GM23338 (cell line): ENCODE measurements around the gene FTO. TPM values are rescaled to one million over a fixed set of nuclear protein-coding genes. Genes with fewer than 3 reads are reported as not detected.

ENCODE experiments used
- ATAC-seq: fragments of 200-7000 bp; cut with Tn5 transposase; 3 replicates; pipeline ENCODE4 v1.9.1; 2020
- DNase-seq: peaks from one replicate; pipeline ENCODE4 v3.0.0-alpha.2; 2015; ENCODE audit warnings: low spot score
- H2AFZ ChIP-seq: fragments of 200-600 bp; sonication (generic); 2 replicates; pipeline ENCODE4 v1.8.0; 2016; ENCODE audit warnings: antibody characterized with exemption, mild to moderate bottlenecking, moderate library complexity
- H3F3A ChIP-seq: fragments of 200-600 bp; sonication (generic); replicated peaks from 2 replicates; pipeline ENCODE4 v1.8.0; 2017; ENCODE audit warnings: antibody characterized with exemption, mixed run types, low read depth
- H3K27ac ChIP-seq: fragments of 200-600 bp; sonication (generic); 2 replicates; pipeline ENCODE4 v1.6.1; 2016; ENCODE audit warnings: low read depth
- H3K27me3 ChIP-seq: fragments of 200-600 bp; sonication (generic); 2 replicates; pipeline ENCODE4 v1.8.0; 2016; ENCODE audit warnings: mild to moderate bottlenecking, mixed run types, moderate library complexity; ENCODE audit not compliant: insufficient read depth
- H3K36me3 ChIP-seq: fragments of 200-600 bp; sonication (generic); 2 replicates; pipeline ENCODE4 v1.8.0; 2016; ENCODE audit warnings: mild to moderate bottlenecking; ENCODE audit not compliant: insufficient read depth
- H3K4me1 ChIP-seq: fragments of 200-600 bp; sonication (generic); 2 replicates; pipeline ENCODE4 v1.8.0; 2016; ENCODE audit warnings: mild to moderate bottlenecking, moderate library complexity; ENCODE audit not compliant: insufficient read depth
- H3K4me2 ChIP-seq: fragments of 200-600 bp; sonication (generic); 2 replicates; pipeline ENCODE4 v1.7.1; 2017; ENCODE audit warnings: mixed run types
- H3K4me3 ChIP-seq: fragments of 200-600 bp; sonication (generic); 2 replicates; pipeline ENCODE4 v1.6.1; 2016; ENCODE audit warnings: mixed run types
- H3K79me2 ChIP-seq: fragments of 200-600 bp; sonication (generic); replicated peaks from 2 replicates; pipeline ENCODE4 v1.8.0; 2017; ENCODE audit warnings: mild to moderate bottlenecking; ENCODE audit not compliant: insufficient read depth
- H3K9me2 ChIP-seq: fragments of 200-600 bp; sonication (generic); 2 replicates; pipeline ENCODE4 v1.8.0; 2017; ENCODE audit not compliant: insufficient read depth
- H4K20me1 ChIP-seq: fragments of 200-600 bp; sonication (generic); replicated peaks from 2 replicates; pipeline ENCODE4 v1.8.0; 2017; ENCODE audit warnings: mild to moderate bottlenecking; ENCODE audit not compliant: insufficient read depth
- H3K27ac Mint-ChIP-seq: 2 replicates; pipeline ENCODE4 v1.8.0; 2020; ENCODE audit warnings: inconsistent platforms, mild to moderate bottlenecking, moderate library complexity, mixed read lengths
- H3K27me3 Mint-ChIP-seq: 3 replicates; pipeline ENCODE4 v1.8.0; 2022; ENCODE audit warnings: low read depth, mild to moderate bottlenecking, moderate library complexity, mixed read lengths, inconsistent platforms; ENCODE audit not compliant: insufficient read depth, poor library complexity
- H3K36me3 Mint-ChIP-seq: 3 replicates; pipeline ENCODE4 v1.8.0; 2021; ENCODE audit warnings: low read depth, mild to moderate bottlenecking, inconsistent platforms, moderate library complexity, mixed read lengths
- H3K4me1 Mint-ChIP-seq: 3 replicates; pipeline ENCODE4 v1.8.0; 2020; ENCODE audit warnings: mild to moderate bottlenecking, inconsistent platforms, mixed read lengths
- H3K4me3 Mint-ChIP-seq: 3 replicates; pipeline ENCODE4 v1.8.0; 2021; ENCODE audit warnings: moderate library complexity, mild to moderate bottlenecking, inconsistent platforms, mixed read lengths
- H3K9me3 Mint-ChIP-seq: 3 replicates; pipeline ENCODE4 v1.8.0; 2020; ENCODE audit warnings: moderate library complexity, mild to moderate bottlenecking, inconsistent platforms, mixed read lengths
- CREB1 ChIP-seq: fragments of 250-450 bp; sonication (Bioruptor Pico); IDR thresholded peaks from 2 replicates; pipeline ENCODE4 v1.5.0; 2020; ENCODE audit warnings: low read depth, mild to moderate bottlenecking, moderate library complexity
- EZH2phosphoT487 ChIP-seq: fragments of 200-600 bp; sonication (generic); IDR thresholded peaks from one replicate; pipeline ENCODE4 v1.8.1; 2018; ENCODE audit warnings: antibody characterized with exemption; ENCODE audit not compliant: unreplicated experiment
- JUNB ChIP-seq: IDR thresholded peaks from one replicate; pipeline ENCODE4 v1.6.1; 2016; ENCODE audit warnings: antibody characterized with exemption; ENCODE audit not compliant: unreplicated experiment
- NANOG ChIP-seq: IDR thresholded peaks from 2 replicates; pipeline ENCODE4 v1.6.1; 2016; ENCODE audit warnings: antibody characterized with exemption, borderline replicate concordance
- POLR2AphosphoS5 ChIP-seq: IDR thresholded peaks from 2 replicates; pipeline ENCODE4 v1.6.1; 2016; ENCODE audit warnings: antibody characterized with exemption, low read depth
- STAT1 ChIP-seq: IDR thresholded peaks from one replicate; pipeline ENCODE4 v1.6.1; 2016; ENCODE audit warnings: antibody characterized with exemption; ENCODE audit not compliant: unreplicated experiment
- ZNF114 ChIP-seq: fragments of 250-450 bp; sonication (Bioruptor Pico); IDR thresholded peaks from 2 replicates; pipeline ENCODE4 v1.5.0; 2020; ENCODE audit warnings: mild to moderate bottlenecking, moderate library complexity
- ZNF331 ChIP-seq: fragments of 250-450 bp; sonication (Bioruptor Pico); IDR thresholded peaks from 2 replicates; pipeline ENCODE4 v1.5.0; 2020; ENCODE audit warnings: low read depth, mild to moderate bottlenecking, moderate library complexity
- polyA plus RNA-seq: library from polyadenylated mRNA; unstranded; fragments of >200 nt; fragmentation: Nextera tagmentation; extraction: Ambion mirVana; gene quantifications from 2 replicates; pipeline ENCODE4 v1.2.1, GENCODE V29; 2016
- total RNA-seq: library from RNA; depleted of rRNA; stranded (reverse); fragments of >200 nt; shearing (Covaris generic); gene quantifications from 2 replicates; pipeline ENCODE4 v1.2.3, GENCODE V29; 2014
- TF ChIP-seq, protein P1 (sequence below): IDR thresholded peaks from one replicate; pipeline ENCODE4 v1.6.1; 2018; ENCODE audit warnings: antibody characterized with exemption; ENCODE audit not compliant: unreplicated experiment
- TF ChIP-seq, protein P2 (sequence below): IDR thresholded peaks from 2 replicates; pipeline ENCODE4 v1.6.1; 2016; ENCODE audit warnings: antibody characterized with exemption
- TF ChIP-seq, protein P3 (sequence below), 2 experiments: fragments of 200-600 bp in 1 of 2; sonication (generic) in 1 of 2; conservative IDR thresholded peaks; 2 replicates each; pipeline versions ENCODE4 v1.5.1 to v1.6.1; 2016 to 2017; ENCODE audit warnings: antibody characterized with exemption in 2 of 2, low read depth in 2 of 2, mild to moderate bottlenecking in 2 of 2, moderate library complexity in 1 of 2

FTO gene
- total and polyA plus RNA-seq, 2 experiments from 2014 or later: 17.7 to 69.6 TPM

DNA sequence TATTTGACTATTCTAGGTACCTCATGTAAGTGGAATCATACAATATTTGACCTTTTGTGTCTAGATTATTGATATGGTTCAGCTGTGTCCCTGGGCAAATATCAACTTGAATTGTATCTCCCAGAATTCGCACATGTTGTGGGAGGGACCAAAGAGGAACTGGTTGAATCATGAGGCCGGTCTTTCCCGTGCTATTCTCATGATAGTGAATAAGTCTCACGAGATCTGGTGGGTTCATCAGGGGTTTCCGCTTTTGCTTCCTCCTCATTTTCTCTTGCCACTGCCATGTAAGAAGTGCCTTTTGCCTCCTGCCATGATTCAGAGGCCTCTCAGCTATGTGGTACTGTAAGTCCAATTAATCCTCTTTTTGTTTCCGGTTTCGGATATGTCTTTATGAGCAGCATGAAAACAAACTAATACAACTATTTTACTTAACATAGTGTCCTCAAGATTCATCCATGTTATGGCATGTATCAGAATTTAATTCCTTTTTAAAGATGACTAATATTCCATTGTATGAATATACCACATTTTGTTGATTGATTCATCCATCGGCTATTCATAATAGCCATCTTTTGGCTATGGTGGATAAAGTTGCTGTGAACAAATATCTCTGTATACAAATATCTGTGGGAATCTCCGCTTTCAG is 129.1 kb downstream of the FTO start:
- Histone ChIP-seq H3K4me2 (no peak overlapping the region), H3K79me2 (0 out of 2 replicates have a peak, but pooled peaks cover 12% of the 10 kb centered on the region), H3F3A (no peaks in the 10 kb centered on the region), H3K4me1 (no peaks in the 10 kb centered on the region), H4K20me1 (no peaks in the 10 kb centered on the region), H3K27me3 (no peaks in the 10 kb centered on the region), H3K9me2 (no peaks in the 10 kb centered on the region; the same call in 1 of the 2 replicates), H3K4me3 (no peak overlapping the region), H2AFZ (no peak overlapping the region), H3K36me3 (no peaks in the 10 kb centered on the region), H3K27ac (no peak overlapping the region)
- Mint-ChIP-seq H3K4me1 (no peaks in the 10 kb centered on the region), H3K36me3 (no peaks in the 10 kb centered on the region), H3K9me3 (no peaks in the 10 kb centered on the region), H3K4me3 (no peak overlapping the region), H3K27me3 (no peaks in the 10 kb centered on the region), H3K27ac (no peak overlapping the region)
- TF ChIP-seq CREB1 (CRISPR knock-in tag): no peak
- no peak for TF ChIP-seq EZH2phosphoT487
- no peak for ATAC-seq
- no peak for DNase-seq

DNA sequence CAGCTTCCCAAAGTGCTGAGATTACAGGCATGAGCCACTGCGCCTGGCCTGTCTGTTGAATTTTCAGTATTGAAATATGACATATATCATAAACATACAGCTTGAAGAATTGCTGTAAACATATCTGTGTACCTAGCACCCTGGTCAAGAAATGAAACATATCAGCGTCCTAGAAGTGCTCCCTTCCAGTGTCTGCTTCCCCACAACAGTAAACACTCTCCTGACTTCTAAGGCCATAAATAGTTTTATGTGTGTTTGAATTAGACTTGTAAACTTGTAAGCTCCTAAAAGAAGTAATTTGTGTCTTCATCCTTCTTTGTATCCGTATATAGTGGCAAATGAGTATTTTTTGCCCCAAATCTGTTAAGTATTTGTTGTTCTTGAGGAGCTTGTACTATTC is 132.2 kb downstream of the FTO start:
- H4K20me1 ChIP-seq: no peaks in the 10 kb centered on the region
- H3K79me2 ChIP-seq: no peaks in the 10 kb centered on the region
- H3K4me2 ChIP-seq: no peak overlapping the region
- no peaks in the 10 kb centered on the region for H3K4me1 ChIP-seq
- Mint-ChIP-seq H3K4me3 (no peak overlapping the region), H3K4me1 (0 out of 3 replicates have a peak, but pooled peaks cover under 1% of the 10 kb centered on the region), H3K36me3 (no peaks in the 10 kb centered on the region), H3K9me3 (no peaks in the 10 kb centered on the region), H3K27ac (no peak overlapping the region), H3K27me3 (peaks cover 2% of the 10 kb centered on the region)
- H3K36me3 ChIP-seq: no peaks in the 10 kb centered on the region
- DNase-seq (no peak), ATAC-seq (no peak)
- no peak overlapping the region for H2AFZ ChIP-seq
- TF ChIP-seq ZNF331 (CRISPR knock-in tag) (no peak), JUNB (no peak), NANOG (no peak), STAT1 (no peak), ZNF114 (CRISPR knock-in tag) (no peak), POLR2AphosphoS5 (no peak), CREB1 (CRISPR knock-in tag) (no peak), EZH2phosphoT487 (no peak)
- TF ChIP-seq, protein P1, sequence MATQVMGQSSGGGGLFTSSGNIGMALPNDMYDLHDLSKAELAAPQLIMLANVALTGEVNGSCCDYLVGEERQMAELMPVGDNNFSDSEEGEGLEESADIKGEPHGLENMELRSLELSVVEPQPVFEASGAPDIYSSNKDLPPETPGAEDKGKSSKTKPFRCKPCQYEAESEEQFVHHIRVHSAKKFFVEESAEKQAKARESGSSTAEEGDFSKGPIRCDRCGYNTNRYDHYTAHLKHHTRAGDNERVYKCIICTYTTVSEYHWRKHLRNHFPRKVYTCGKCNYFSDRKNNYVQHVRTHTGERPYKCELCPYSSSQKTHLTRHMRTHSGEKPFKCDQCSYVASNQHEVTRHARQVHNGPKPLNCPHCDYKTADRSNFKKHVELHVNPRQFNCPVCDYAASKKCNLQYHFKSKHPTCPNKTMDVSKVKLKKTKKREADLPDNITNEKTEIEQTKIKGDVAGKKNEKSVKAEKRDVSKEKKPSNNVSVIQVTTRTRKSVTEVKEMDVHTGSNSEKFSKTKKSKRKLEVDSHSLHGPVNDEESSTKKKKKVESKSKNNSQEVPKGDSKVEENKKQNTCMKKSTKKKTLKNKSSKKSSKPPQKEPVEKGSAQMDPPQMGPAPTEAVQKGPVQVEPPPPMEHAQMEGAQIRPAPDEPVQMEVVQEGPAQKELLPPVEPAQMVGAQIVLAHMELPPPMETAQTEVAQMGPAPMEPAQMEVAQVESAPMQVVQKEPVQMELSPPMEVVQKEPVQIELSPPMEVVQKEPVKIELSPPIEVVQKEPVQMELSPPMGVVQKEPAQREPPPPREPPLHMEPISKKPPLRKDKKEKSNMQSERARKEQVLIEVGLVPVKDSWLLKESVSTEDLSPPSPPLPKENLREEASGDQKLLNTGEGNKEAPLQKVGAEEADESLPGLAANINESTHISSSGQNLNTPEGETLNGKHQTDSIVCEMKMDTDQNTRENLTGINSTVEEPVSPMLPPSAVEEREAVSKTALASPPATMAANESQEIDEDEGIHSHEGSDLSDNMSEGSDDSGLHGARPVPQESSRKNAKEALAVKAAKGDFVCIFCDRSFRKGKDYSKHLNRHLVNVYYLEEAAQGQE: no peak
- TF ChIP-seq, protein P2, sequence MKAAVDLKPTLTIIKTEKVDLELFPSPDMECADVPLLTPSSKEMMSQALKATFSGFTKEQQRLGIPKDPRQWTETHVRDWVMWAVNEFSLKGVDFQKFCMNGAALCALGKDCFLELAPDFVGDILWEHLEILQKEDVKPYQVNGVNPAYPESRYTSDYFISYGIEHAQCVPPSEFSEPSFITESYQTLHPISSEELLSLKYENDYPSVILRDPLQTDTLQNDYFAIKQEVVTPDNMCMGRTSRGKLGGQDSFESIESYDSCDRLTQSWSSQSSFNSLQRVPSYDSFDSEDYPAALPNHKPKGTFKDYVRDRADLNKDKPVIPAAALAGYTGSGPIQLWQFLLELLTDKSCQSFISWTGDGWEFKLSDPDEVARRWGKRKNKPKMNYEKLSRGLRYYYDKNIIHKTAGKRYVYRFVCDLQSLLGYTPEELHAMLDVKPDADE: no peak
- TF ChIP-seq, protein P3, sequence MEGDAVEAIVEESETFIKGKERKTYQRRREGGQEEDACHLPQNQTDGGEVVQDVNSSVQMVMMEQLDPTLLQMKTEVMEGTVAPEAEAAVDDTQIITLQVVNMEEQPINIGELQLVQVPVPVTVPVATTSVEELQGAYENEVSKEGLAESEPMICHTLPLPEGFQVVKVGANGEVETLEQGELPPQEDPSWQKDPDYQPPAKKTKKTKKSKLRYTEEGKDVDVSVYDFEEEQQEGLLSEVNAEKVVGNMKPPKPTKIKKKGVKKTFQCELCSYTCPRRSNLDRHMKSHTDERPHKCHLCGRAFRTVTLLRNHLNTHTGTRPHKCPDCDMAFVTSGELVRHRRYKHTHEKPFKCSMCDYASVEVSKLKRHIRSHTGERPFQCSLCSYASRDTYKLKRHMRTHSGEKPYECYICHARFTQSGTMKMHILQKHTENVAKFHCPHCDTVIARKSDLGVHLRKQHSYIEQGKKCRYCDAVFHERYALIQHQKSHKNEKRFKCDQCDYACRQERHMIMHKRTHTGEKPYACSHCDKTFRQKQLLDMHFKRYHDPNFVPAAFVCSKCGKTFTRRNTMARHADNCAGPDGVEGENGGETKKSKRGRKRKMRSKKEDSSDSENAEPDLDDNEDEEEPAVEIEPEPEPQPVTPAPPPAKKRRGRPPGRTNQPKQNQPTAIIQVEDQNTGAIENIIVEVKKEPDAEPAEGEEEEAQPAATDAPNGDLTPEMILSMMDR (conservative IDR thresholded peaks at IDR 0.05; ENCODE audit: low read depth in 2 of 2): no peak
- H3K4me3 ChIP-seq: no peak overlapping the region
- no peaks in the 10 kb centered on the region for H3K27me3 ChIP-seq
- no peak overlapping the region for H3K27ac ChIP-seq
- no peaks in the 10 kb centered on the region for H3K9me2 ChIP-seq
- no peaks in the 10 kb centered on the region for H3F3A ChIP-seq
